ENCODE data around the gene XYLT1.

- TF ChIP-seq EZH2 (IDR thresholded peaks at IDR 0.05; ENCODE audit: low read length, unreplicated experiment) (no peak), CTCF (conservative IDR thresholded peaks at IDR 0.05; ENCODE audit: low read depth, low read length) (no peak), EZH2phosphoT487 (IDR thresholded peaks at IDR 0.05; ENCODE audit: borderline replicate concordance, low read length) (no peak)
Measured at GRCh38 chr16:17439580-17439979, 31.2 kb downstream of the XYLT1 start.
